BJ (cell line): ENCODE measurements around the gene ANO10. TPM values are rescaled to one million over a fixed set of nuclear protein-coding genes. Genes with fewer than 3 reads are reported as not detected.

Experiments
- CTCF ChIA-PET: fragments of 350-600 bp; formaldehyde crosslinking; extraction: SDS; loops from one replicate; lab custom pipeline; 2021; ENCODE audit warnings: antibody characterized with exemption, inconsistent platforms; lab: Yijun Ruan, JAX
- POLR2A ChIA-PET: fragments of 300-600 bp; sonication (Branson Sonifier 250); formaldehyde crosslinking; extraction: SDS; loops from one replicate; lab custom pipeline; 2021; ENCODE audit warnings: antibody characterized with exemption; lab: Charles Lee
- DNase-seq: peaks from one replicate; pipeline ENCODE4 v3.0.0-alpha.2; 2011; ENCODE audit warnings: low read depth
- H3K27me3 ChIP-seq: 2 replicates; pipeline ENCODE4 v1.6.0; 2011; ENCODE audit warnings: low read length; ENCODE audit not compliant: control insufficient read depth, insufficient read depth
- H3K36me3 ChIP-seq: 2 replicates; pipeline ENCODE4 v1.5.1; 2011; ENCODE audit warnings: low read length; ENCODE audit not compliant: control insufficient read depth, insufficient read depth
- H3K4me3 ChIP-seq: 2 replicates; pipeline ENCODE4 v1.5.1; 2011; ENCODE audit warnings: low read depth, mild to moderate bottlenecking, control low read depth, low read length
- polyA plus RNA-seq: library from polyadenylated mRNA; depleted of rRNA; stranded (reverse); fragments of >200 nt; gene quantifications from 2 replicates; pipeline ENCODE4 v1.2.3, GENCODE V29; 2011
- TF ChIP-seq, protein P1 (sequence below): IDR thresholded peaks from 2 replicates; pipeline ENCODE4 v1.5.1; 2011; ENCODE audit warnings: low read depth, mild to moderate bottlenecking, control low read depth, inconsistent platforms, low read length, moderate library complexity; ENCODE audit not compliant: insufficient read depth

The ANO10 gene
- polyA plus RNA-seq, 1 experiment: 36.6 TPM

- ChIA-PET POLR2A (no interaction called here), CTCF (interaction anchor here (0.8 to 1.2 kb wide), 2 partner anchors 10 to 11 kb away, joined by 3 to 4 read pairs; no protein-coding TSS in a partner anchor)
- H3K36me3 ChIP-seq: no peaks in the 10 kb centered on the region
- H3K4me3 ChIP-seq: no peak overlapping the region
- DNase-seq: no peak
- TF ChIP-seq, protein P1, sequence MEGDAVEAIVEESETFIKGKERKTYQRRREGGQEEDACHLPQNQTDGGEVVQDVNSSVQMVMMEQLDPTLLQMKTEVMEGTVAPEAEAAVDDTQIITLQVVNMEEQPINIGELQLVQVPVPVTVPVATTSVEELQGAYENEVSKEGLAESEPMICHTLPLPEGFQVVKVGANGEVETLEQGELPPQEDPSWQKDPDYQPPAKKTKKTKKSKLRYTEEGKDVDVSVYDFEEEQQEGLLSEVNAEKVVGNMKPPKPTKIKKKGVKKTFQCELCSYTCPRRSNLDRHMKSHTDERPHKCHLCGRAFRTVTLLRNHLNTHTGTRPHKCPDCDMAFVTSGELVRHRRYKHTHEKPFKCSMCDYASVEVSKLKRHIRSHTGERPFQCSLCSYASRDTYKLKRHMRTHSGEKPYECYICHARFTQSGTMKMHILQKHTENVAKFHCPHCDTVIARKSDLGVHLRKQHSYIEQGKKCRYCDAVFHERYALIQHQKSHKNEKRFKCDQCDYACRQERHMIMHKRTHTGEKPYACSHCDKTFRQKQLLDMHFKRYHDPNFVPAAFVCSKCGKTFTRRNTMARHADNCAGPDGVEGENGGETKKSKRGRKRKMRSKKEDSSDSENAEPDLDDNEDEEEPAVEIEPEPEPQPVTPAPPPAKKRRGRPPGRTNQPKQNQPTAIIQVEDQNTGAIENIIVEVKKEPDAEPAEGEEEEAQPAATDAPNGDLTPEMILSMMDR: no peak
- no peaks in the 10 kb centered on the region; the same call in 1 of the 2 replicates for H3K27me3 ChIP-seq
Observed at GRCh38 chr3:43641306-43642114, 19.7 kb upstream of the ANO10 start.

GRCh38 chr3:43640681-43641080 is 18.9 kb upstream of the ANO10 start:
- TF ChIP-seq, protein P1: no peak
- Histone ChIP-seq H3K36me3 (no peaks in the 10 kb centered on the region), H3K4me3 (no peak overlapping the region), H3K27me3 (no peaks in the 10 kb centered on the region; the same call in 1 of the 2 replicates)
- ChIA-PET CTCF (interaction anchor here (1.2 kb wide), 1 partner anchor 9 kb away, joined by 4 read pairs; no protein-coding TSS in a partner anchor), POLR2A (no interaction called here)
- DNase-seq: no peak

- Histone ChIP-seq H3K27me3 (no peaks in the 10 kb centered on the region), H3K36me3 (no peaks in the 10 kb centered on the region), H3K4me3 (no peak overlapping the region)
- TF ChIP-seq, protein P1: no peak
- no peak for DNase-seq
- CTCF ChIA-PET: interaction anchor here (1.2 kb wide), 1 partner anchor 103 kb away, joined by 4 read pairs; no protein-coding TSS in a partner anchor
- POLR2A ChIA-PET: no interaction called here
Observed at GRCh38 chr3:43638594-43639447, 17.0 kb upstream of the ANO10 start.

DNA sequence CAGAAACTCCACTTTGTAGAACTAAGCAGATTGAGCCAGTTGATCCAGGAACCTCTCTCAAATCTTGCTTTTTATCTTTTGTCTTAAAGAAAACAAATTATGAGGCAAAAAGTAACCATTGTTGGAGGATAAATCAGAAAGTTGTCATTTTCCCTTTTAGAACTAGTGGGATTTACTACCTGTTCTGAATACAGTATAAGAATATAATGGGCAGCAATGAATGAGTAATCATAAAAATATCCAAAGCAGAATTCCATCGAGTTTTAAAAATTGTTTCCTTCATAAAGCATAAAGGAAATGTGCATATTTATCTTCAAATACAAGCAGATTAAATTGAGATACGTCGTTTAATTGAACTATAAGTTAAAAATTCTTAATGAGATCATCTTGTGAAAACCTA is 15.9 kb upstream of the ANO10 start:
- H3K4me3 ChIP-seq: no peak overlapping the region
- H3K27me3 ChIP-seq: no peaks in the 10 kb centered on the region
- POLR2A ChIA-PET: no interaction called here
- CTCF ChIA-PET: no interaction called here
- H3K36me3 ChIP-seq: no peaks in the 10 kb centered on the region
- TF ChIP-seq, protein P1: no peak
- DNase-seq: no peak

DNA sequence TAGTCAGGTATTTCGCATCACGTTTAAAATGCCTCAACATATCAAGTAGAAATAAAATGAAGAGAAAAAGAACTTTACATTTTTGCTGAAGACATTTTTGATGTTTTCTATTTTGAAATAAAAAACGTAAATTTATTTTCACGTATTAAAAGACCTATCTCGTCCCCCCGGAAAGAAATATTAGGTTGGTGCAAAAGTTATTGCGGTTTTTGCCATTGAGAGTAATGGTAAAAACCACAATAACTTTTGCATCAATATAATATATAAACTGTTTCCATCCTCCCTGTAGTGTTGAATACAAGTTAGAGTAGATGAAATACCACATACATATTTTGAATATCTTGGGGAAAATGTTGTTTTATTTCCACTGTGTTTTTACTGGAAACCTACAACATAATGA is 11.2 kb upstream of the ANO10 start:
- Histone ChIP-seq H3K4me3 (no peak overlapping the region), H3K27me3 (no peaks in the 10 kb centered on the region), H3K36me3 (no peaks in the 10 kb centered on the region)
- ChIA-PET POLR2A (no interaction called here), CTCF (no interaction called here)
- TF ChIP-seq, protein P1: no peak
- DNase-seq: no peak
